HG03175 (cell line): ENCODE measurements around the gene KDM3B.
A peak's percentile ranks its signal among the peaks of the same experiment; 100 is the strongest.
"Not testable (repeated sequence)": the region's sequence is repeated elsewhere in the genome, so short reads cannot be mapped to it uniquely, and the experiment has no call there.

ENCODE experiments used
- ATAC-seq: cut with Tn5 transposase; IDR thresholded peaks from one replicate; pipeline ENCODE4 v1.9.1; 2021; ENCODE audit warnings: mild to moderate bottlenecking, moderate library complexity; ENCODE audit not compliant: unreplicated experiment

The KDM3B gene

DNA sequence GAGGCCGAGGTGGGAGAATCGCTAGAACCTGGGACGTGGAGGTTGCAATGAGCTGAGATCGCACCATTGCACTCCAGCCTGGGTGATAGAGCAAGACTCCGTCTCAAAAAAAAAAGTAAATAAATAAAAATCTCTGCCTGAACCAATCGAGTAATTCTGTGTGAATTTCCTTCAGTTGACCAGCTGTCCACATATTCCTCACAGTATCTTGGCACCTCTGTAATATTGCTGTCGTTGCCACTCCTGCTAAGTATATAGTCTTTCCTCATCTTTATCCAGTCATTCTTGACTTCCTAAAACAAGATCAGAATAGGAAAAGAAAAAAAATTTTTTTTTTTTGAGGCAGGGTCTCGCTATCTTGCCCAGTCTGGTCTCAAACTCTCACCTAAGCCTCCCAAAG lies 29.9 kb downstream of the KDM3B start:
- no peak for ATAC-seq

DNA sequence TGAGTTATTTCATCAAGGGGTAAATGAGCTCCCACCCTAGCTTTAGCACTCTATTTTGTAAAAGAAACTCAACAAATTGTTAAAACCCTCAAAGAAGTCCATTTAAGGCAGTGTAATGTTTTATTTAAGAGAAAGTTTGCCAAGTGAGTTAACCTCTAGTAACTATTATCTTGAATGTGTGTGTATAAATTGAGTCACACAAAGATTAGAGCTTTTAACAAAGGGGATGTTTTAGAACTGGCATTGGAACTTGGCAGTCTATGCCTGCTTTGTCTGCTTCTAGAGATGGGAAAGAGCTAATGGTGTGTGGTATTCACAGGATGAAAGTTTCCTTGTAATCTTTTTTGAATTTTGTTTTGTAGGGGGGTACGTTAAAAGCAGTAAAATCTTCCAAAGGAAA lies 33.2 kb downstream of the KDM3B start:
- ATAC-seq = no peak

DNA sequence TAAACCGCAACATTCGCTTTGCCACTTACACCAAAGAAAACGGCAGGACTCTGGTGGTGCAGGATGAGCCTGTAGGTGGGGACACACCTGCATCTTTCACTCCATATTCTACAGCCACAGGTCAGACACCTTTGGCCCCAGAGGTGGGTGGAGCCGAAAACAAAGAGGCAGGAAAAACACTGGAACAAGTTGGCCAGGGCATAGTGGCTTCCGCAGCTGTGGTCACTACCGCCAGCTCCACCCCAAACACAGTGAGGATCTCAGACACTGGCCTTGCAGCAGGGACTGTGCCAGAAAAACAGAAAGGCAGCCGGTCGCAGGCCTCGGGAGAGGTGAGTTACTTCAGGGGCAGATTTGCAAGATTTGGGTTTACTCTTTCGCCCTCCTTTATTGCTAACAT lies 33.8 kb downstream of the KDM3B start:
- ATAC-seq = no peak

DNA sequence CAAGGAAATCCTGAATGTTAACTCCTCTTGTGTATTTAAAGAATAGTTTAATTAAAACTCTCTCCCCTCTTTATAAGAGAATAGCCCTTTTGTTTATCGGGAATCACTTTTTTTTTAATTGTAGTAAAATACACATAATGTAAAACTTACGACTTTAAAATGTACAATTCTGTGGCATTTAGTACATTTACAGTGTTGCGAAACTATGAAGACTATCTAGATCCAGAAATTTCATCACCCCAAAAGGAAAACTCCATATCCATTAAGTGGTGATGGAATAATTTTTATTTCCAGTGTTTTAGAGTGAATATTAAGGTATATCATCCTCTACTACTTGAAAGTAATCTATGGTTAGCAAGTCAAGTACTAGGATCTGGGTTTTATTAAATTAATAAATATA lies 36.8 kb downstream of the KDM3B start:
- ATAC-seq = no peak

DNA sequence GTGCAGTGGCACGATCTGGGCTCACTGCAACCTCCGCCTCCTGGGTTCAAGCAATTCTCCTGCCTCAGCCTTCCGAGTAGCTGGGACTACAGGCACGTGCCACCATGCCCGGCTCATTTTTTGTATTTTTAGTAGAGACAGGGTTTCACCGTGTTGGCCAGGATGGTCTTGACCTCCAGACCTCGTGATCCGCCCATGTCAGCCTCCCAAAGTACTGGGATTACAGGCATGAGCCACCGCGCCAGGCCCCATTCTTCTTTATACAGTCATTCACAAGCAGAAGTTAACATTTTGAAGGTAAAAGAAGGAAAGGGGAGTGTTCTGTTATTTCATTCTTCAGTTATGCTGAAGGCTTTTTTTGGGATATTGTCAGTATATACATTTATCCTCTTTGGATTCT lies 37.4 kb downstream of the KDM3B start:
- ATAC-seq = not testable (repeated sequence)

DNA sequence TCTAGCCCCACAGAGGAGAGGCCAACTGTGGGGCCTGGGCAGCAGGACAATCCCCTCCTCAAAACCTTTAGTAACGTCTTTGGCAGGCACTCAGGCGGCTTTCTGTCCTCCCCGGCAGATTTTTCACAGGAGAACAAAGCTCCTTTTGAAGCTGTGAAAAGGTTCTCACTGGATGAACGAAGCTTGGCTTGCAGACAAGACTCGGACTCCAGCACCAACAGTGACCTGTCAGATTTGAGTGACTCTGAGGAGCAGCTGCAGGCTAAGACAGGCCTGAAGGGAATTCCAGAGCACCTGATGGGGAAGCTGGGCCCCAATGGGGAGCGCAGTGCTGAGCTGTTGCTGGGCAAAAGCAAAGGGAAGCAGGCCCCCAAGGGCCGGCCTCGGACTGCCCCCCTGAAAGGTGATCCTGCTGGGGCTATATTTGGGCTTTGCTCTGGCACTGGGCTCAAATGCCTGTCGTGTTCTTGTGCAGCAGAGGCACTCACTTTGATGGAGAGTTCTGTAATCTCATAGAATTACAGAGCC lies 39.4 kb downstream of the KDM3B start:
- ATAC-seq = no peak

DNA sequence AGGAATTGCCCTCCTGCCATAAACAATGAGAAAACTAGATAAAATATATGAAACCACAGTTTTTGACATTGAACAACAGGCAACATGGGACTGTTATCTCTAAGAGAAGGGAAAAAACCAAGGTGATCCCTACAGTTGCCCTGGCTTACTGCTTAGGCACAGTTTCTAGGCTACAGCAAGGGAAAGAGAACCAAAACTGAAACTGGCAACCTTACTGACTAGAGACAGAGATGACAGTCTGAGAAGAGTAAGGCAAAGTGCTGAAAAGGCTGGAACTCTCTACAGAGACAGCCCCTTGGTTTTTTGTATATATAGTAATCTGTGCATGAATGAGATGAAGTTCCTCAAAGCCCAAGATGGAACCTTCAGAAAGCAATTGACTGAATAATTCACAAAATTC lies 50.2 kb downstream of the KDM3B start:
- no peak for ATAC-seq

DNA sequence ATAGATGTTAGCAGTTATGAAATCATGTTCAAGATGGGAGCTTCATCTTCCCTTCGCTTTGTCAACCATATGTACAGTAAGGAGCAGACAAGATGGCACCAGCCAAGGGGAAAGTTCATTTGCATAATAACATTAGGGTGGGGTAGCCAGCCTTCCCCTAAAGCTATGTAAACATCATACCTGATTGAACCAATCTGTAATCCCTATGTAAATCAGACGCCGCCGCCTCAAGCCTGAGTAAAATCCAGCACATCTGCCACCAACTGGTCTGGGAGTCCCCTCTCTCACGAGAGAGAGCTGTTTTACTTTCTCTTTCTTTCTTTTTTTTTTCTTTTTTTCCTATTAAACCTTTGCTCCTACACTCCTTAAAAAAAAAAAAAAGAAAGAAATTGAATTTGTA lies 55.5 kb downstream of the KDM3B start:
- ATAC-seq = no peak

DNA sequence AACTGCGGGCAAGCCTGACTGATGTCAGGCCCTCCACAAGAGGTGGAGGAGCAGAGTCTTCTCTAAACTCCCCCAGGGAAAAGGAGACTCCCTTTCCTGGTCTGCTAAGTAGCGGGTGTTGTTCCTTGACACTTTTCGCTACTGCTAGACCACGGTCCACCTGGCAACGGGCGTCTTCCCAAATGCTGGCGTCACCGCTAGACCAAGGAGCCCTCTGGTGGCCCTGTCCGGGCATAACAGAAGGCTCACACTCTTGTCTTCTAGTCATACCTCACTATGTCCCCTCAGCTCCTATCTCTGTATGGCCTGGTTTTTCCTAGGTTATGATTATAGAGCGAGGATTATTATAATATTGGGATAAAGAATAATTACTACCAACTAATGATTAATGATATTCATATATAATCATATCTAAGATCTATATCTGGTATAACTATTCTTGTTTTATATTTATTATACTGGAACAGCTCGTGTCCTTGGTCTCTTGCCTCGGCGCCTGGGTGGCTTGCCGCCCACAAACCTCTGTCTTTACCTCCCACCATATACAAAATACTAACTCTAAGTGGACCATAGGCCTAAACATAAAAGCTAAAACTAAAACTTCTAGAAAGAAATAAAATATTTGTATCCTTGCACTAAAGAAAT lies 58.6 kb downstream of the KDM3B start:
- ATAC-seq = not testable (repeated sequence)

DNA sequence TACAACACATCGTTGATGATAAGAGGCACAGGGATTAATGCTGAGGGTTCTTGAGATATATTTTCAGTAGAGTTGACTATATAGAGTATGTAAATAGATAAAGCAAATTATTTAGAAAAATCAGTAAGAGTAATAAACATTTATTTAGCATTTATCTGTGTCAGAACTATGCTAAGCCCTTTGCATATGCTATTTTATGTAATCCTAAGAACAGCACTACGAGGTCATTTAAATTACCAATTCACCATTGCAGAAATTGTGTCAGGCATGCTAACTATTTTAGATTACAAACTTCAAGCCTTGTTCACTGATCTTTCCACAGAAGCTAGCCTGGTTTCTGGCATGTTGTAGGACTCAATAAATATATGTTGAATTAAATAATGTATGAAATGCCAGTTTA lies 66.0 kb downstream of the KDM3B start:
- no peak for ATAC-seq

DNA sequence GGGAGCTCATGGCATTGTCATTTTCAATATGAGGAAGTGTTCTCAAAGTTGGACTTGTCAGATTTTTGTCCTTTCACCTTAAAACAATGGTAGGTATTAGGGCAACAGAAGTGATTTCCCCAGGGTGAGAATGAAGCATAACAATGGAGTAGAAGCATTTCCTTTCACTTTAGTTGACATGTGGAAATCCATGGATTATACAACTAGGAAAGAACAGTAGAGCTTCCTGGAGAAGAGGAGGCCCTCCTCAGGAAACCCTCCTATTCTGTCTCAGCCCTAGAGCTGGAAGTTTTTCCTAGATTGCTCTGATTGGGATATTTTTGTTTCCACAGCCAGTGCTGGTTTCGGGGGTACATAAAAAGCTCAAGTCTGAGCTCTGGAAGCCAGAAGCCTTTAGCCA lies 72.6 kb downstream of the KDM3B start:
- ATAC-seq = no peak

DNA sequence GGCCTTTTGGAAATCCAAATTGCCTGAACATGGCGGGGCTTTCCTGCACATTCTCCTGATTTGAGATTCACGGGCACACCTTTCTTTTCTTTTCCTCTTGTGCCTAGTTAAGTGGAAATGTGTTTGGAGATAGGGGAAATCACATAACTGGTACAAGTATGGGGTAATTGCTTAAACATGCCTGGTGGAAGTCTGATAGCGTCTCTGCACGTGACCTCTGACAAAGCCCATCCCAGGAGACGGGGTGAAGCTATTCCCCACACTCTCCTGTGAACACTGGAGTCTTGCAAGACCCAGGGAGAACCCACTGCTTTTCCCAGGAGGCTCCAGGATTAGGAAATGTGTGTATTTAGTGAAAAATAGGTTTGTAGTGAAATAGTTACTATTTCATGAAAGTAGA lies 83.5 kb downstream of the KDM3B start:
- ATAC-seq = no peak

DNA sequence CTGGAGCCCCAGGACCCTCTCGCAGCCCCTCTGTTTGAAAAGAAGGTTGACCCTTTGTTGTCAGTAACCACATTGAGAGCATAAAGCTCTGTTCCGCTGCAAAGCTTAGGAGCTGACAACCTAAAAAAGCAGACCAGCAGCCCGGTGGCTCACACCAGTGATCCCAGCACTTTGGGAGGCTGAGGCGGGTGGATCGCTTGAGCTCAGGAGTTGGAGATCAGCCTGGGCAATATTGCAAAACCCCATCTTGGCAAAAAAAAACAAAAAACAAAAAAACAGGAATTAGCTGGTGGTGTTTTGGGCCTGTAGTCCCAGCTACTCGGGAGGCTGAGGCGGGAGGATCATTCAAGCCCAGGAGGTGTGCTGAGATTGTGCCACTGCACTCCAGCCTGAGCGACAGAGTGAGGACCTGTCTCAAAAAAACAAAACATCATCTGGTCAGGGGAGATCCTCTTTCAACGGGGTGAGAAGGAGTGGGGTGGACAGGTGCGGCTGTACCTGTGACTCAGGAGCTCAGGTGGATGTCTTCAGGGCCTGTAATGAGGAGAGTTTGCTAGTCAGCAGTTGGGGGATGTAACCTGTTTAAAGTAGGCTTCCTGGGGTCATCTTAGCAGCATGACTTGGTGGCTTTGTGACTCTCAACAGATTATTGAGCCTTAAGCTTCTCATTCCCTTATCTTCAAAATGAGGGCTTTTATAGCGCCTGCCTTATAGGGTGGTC lies 85.7 kb downstream of the KDM3B start:
- ATAC-seq = no peak

DNA sequence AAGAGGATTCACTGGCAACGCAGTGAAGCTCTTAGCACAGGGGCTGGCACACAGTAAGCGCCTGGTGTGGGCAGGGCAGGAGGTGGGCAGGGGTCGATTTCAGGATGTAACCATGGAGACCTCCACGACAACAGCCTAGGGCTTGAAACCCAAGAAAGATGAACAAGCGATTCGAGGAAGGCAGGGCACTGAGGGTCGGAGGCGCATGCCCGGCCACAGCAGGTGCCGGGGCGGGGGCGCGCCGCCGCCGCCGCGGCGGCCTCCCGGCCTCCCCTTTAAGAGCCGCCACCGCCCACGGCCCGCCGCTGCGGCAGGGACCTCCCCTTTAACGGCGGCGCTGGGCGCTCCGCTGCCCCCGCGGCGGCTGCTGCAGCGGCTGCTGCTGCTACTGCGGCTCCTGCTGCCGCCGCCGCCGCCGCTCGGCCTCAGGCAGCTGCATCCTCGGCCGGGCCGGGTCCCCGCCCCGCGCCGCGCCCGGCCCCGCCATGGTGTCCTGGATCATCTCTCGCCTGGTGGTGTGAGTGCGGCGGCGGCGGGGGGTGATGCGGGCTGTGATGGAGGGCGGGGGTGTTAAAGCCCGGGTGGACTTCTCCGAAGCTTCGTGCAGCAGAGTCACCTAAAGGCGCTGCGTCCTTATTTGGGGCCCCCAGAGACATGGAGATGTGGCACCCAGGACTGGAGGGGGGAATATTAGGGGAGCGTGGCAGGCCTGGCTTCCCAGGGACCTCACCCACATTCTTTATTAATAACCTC lies 86.4 kb downstream of the KDM3B start, which contains the start of gene REEP2:
REEP2 (plus strand) TSS at position 334 of the 753 bp plus-strand sequence; CDS start at position 486, 152 bp downstream.
- peak; percentile 78 for ATAC-seq

DNA sequence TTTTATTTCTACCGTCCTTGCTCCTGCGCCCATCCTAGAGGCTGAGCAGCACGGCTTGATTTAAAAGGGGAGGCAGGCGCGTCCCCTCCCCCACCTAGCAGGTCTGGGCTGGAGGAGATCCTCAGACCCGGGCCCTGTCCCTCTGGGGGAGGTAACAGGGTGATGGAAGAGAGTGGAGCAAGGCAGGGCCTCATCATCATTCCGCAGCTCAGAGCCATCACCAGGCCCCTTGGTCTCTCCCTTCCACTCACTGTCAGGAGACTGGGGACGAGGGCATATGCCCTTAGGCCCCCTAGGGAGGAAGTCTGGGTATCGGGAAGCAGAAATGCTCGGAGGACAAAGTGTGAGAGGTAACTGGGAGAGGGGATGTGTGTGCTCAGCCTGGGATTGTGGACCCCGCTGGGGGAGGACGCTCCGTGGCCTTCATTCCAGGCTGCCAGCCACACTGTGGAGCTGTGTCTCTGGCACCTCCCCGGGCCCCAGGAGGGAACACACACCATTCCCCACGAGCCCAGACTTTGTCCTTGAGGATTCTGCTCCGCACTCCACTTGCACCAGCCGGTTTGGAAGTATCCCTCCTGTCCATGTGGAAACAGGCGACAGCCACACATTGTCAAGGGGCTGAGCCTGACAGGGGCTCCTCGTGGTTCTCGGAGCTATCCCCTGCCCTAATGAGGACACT lies 87.1 kb downstream of the KDM3B start:
- no peak for ATAC-seq

DNA sequence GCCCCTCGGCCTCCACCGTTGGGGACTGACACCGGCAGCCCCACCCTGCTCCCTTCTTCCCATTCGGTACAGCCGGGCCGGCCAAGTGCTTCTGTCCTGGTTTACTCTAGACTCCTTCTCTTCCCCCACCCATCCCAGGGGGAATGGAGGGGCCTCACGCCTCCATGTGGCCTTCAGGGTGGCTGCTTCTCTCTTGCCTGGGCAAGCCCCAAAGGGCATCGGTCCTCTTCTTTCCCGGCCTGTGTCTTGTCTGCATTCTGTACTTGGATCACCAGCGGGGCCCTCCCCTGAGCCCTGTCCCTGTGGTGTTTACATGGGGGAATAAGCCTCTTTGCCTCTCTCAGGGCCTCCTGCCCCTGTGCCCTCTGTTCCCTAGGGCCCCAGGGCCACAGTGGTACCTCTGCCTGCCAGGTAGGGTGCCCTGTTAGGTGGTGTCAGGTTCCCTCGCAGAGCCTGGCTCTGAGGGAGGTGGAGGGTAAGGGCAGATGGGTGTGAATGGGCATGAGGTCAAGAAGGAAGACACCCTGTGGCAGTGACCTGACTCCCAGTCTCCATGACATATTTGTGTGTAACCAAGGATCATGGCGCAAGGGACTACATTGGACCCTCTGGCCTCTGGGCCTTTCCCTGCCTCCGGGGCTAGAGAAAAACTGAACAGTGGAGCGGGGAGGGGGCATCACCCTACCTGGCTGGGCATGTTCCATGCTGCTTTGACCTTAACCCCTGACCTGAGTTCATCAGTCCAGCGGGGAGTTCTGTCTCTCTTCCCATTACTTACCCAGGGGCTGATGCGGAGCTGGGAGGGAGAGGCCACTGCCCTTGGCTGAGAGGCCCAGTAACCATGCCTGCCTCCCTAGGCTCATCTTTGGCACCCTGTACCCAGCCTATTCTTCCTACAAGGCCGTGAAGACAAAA lies 87.9 kb downstream of the KDM3B start:
- ATAC-seq = no peak

DNA sequence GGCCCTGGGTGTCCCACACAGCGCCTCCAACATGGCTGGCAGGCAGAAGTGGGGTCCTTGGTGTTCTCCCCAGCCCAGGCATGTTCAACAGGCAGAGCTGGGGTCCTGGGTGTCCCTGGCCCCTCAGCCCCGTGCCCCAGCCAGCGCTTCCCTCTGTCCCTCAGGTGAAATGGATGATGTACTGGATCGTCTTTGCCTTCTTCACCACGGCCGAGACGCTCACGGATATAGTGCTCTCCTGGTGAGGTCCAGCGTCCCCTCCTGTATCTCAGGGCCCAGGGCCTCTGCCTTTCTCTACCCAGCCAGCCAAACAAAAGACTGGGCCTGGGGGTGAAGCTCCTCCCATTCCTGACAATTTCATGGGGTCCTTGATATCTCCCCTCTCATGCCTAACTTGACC lies 88.7 kb downstream of the KDM3B start:
- ATAC-seq = no peak

DNA sequence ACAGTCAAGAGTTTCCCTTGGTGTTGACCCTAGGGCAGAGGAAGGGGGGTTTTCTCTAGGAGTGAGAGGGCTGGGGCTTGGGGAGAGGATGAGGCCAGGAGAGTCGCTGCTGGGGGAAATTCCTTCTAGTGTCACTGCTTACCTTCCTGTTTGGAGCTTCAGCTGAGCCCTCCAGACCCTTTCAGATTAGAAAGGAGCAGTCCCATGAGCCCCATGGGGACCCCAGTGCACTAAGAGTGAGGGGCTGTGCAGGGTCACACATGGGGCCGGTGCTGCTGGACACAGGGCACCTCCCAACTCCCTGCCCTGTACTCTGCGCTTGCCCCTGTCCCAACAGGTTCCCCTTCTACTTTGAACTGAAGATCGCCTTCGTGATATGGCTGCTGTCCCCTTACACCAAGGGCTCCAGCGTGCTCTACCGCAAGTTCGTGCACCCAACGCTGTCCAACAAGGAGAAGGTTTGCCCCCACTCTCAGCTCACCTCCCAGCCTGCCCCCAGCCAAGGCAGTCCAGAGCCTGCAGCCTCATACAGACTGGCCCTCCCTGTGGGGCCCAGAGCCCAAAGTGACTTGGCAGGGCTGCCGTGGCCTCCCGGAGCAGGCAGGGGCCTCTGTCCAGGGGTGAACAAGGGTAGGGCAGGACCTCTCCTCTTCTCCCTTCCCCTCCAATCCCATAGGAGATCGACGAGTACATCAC lies 91.7 kb downstream of the KDM3B start:
- no peak for ATAC-seq

DNA sequence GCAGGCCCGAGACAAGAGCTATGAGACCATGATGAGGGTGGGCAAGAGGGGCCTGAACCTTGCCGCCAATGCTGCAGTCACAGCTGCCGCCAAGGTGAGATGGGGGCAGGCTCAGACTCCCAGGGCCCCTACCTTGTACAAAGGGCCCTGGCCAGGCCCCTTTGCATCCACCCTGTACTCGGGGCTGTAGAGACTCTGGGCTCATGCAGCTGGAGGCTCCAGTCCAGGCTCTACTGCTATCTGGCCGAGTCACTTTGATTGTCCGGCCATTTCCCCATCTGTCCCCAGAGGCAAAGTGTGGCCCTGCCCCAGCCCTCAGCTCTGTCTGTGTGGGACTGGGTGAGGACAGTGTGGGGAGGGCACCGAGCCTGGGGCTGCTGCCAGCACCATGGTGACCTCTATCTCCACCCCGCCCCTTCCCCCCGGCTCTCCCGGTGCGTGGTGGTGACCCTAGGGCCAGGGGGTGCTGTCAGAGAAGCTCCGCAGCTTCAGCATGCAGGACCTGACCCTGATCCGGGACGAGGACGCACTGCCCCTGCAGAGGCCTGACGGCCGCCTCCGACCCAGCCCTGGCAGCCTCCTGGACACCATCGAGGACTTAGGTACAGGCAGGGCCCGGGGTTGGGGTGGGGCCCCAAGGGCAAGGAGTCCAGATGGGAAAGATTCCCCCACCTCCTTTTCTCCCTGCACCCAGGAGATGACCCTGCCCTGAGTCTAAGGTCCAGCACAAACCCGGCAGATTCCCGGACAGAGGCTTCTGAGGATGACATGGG lies 92.5 kb downstream of the KDM3B start:
- ATAC-seq = no peak
